NCI-H2227 treated with DMSO at 0.1 percent for 48 hours (cell line): ENCODE data around the gene LGALS12.

ENCODE experiments used
- DNase-seq: peaks from one replicate; lab custom pipeline; 2025; lab: John Stamatoyannopoulos, UW

LGALS12 gene

GRCh38 chr11:63560506-63561180 lies 54.8 kb downstream of the LGALS12 start:
- DNase-seq: no peak

- DNase-seq: no peak
Measured at GRCh38 chr11:63563201-63564055, 57.5 kb downstream of the LGALS12 start, which contains the start of gene PLAAT2. PLAAT2 (minus strand) TSS chr11:63563379; CDS start chr11:63563324, 55 bp downstream.

- no peak for DNase-seq
Measured at GRCh38 chr11:63564056-63564774, 58.3 kb downstream of the LGALS12 start.

DNA sequence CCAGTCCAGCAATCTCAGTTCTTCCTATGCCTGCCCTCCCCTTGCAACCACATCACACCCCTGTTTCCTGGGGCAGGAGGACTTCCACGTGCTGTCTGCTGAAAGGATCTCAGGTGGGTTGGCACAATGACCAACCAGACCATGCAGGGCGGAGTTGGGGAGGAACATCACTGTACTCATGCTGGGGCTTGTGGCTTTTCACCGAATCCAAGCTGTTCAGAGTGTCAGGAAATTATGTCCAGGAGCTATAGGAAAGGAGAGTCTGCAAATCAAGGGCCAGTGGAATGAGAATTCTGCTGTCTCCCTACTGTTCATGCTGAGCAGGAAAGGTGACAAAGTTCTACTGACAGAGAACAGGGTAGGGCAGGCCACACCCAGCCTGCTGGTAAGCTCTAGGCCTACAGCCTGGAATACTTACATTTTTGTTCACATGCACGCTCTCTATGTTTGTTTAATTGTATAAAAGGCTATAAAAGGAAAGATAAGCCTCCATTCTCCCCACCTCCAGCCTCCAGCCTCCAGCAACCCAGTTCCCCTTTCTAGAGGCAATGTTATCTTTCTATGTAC lies 59.0 kb downstream of the LGALS12 start:
- no peak for DNase-seq
